Middle frontal gyrus (tissue), 1 donor: Measurements from ENCODE around the gene TRIM67.

Source experiments
- DNase-seq: peaks from one replicate; pipeline ENCODE4 v3.0.0-alpha.2; 2015; ENCODE audit warnings: low spot score; ENCODE audit errors: extremely low spot score

Gene TRIM67

GRCh38 chr1:231232870-231233734 is 71.2 kb downstream of the TRIM67 start:
- no peak for DNase-seq

- no peak for DNase-seq
Measured at GRCh38 chr1:231233735-231234417, 72.0 kb downstream of the TRIM67 start.

- DNase-seq: no peak
Measured at GRCh38 chr1:231234506-231234905, 72.6 kb downstream of the TRIM67 start.

GRCh38 chr1:231235526-231236207 is 73.8 kb downstream of the TRIM67 start:
- no peak for DNase-seq

- DNase-seq: no peak
Measured at GRCh38 chr1:231236208-231236591, 74.3 kb downstream of the TRIM67 start.

GRCh38 chr1:231236938-231237337 is 75.1 kb downstream of the TRIM67 start:
- DNase-seq: no peak

- no peak for DNase-seq
Measured at GRCh38 chr1:231238298-231238697, 76.4 kb downstream of the TRIM67 start.

- no peak for DNase-seq
Measured at GRCh38 chr1:231240531-231240882, 78.6 kb downstream of the TRIM67 start.

GRCh38 chr1:231240883-231241735 is 79.3 kb downstream of the TRIM67 start, which contains the start of gene GNPAT:
Gene GNPAT (plus strand): TSS chr1:231241212. CDS start chr1:231241379, 167 bp downstream.
- DNase-seq: peak; percentile 55

- no peak for DNase-seq
Measured at GRCh38 chr1:231241750-231242149, 79.9 kb downstream of the TRIM67 start.

GRCh38 chr1:231242516-231243198 is 80.8 kb downstream of the TRIM67 start:
- no peak for DNase-seq

- no peak for DNase-seq
Measured at GRCh38 chr1:231248778-231249177, 86.9 kb downstream of the TRIM67 start.

GRCh38 chr1:231252336-231252735 is 90.5 kb downstream of the TRIM67 start:
- no peak for DNase-seq

- no peak for DNase-seq
Measured at GRCh38 chr1:231260351-231260750, 98.5 kb downstream of the TRIM67 start.

GRCh38 chr1:231264642-231265041 is 102.8 kb downstream of the TRIM67 start:
- no peak for DNase-seq

- DNase-seq: no peak
Measured at GRCh38 chr1:231265379-231265778, 103.5 kb downstream of the TRIM67 start.

GRCh38 chr1:231266811-231267322 is 105.0 kb downstream of the TRIM67 start:
- DNase-seq: no peak
